Mammary epithelial cell (primary cell): ENCODE data around the gene ELL2.

ENCODE experiments used
- CTCF ChIP-seq, 2 donors: IDR thresholded peaks in 1 of 2; conservative IDR thresholded peaks in 1 of 2; 2 replicates each; pipeline ENCODE4 v1.5.1; 2011 to 2012; ENCODE audit warnings: inconsistent platforms in 2 of 2, low read length in 2 of 2, mild to moderate bottlenecking in 2 of 2, control low read depth in 1 of 2, low read depth in 1 of 2; ENCODE audit not compliant: insufficient read depth in 1 of 2; ENCODE audit errors: extremely low read depth in 1 of 2
- EZH2 ChIP-seq: IDR thresholded peaks from 2 replicates; pipeline ENCODE4 v1.6.1; 2012; ENCODE audit warnings: low read length, inconsistent platforms, borderline replicate concordance

- TF ChIP-seq CTCF (conservative IDR thresholded peaks at IDR 0.05 in 1 of 2, IDR thresholded peaks at IDR 0.05 in 1 of 2; ENCODE audit: extremely low read depth in 1 of 2, insufficient read depth in 1 of 2, low read depth in 1 of 2, low read length in 2 of 2) = no peak
- no peak for TF ChIP-seq EZH2
Measured at GRCh38 chr5:95899006-95899405, 62.6 kb downstream of the ELL2 start.
